KMS-11 (cell line): Measurements from ENCODE around the gene KAT2A.
"Not testable (repeated sequence)": the region's sequence is repeated elsewhere in the genome, so short reads cannot be mapped to it uniquely, and the experiment has no call there.

Experiments
- H2AFZ ChIP-seq: fragments of 200-600 bp; sonication (generic); 2 replicates; pipeline ENCODE4 v1.6.1; 2016; ENCODE audit warnings: antibody characterized with exemption, mixed run types, low read depth
- H3K27ac ChIP-seq: fragments of 200-600 bp; sonication (generic); 2 replicates; pipeline ENCODE4 v1.6.1; 2016; ENCODE audit warnings: mild to moderate bottlenecking, mixed run types
- H3K27me3 ChIP-seq: fragments of 200-600 bp; sonication (generic); 2 replicates; pipeline ENCODE4 v1.6.1; 2017; ENCODE audit warnings: mild to moderate bottlenecking, low read depth, mixed run types, moderate library complexity; ENCODE audit not compliant: insufficient read depth
- H3K36me3 ChIP-seq: fragments of 200-600 bp; sonication (generic); 2 replicates; pipeline ENCODE4 v1.6.1; 2017; ENCODE audit warnings: mild to moderate bottlenecking, mixed run types; ENCODE audit not compliant: insufficient read depth
- H3K4me1 ChIP-seq: fragments of 200-600 bp; sonication (generic); 2 replicates; pipeline ENCODE4 v1.6.1; 2016; ENCODE audit warnings: mild to moderate bottlenecking, low read depth, mixed run types; ENCODE audit not compliant: poor library complexity, severe bottlenecking
- H3K4me2 ChIP-seq: fragments of 200-600 bp; sonication (generic); 2 replicates; pipeline ENCODE4 v1.7.0; 2016; ENCODE audit warnings: mild to moderate bottlenecking, mixed run types
- H3K4me3 ChIP-seq: fragments of 200-600 bp; sonication (generic); IDR thresholded peaks from 2 replicates; pipeline ENCODE4 v1.6.1; 2017; ENCODE audit warnings: low read depth, low read length, mixed read lengths; ENCODE audit not compliant: insufficient read depth
- H3K79me2 ChIP-seq: fragments of 200-600 bp; sonication (generic); 2 replicates; pipeline ENCODE4 v1.6.1; 2016; ENCODE audit warnings: low read depth, mixed run types; ENCODE audit not compliant: insufficient read depth
- H3K9ac ChIP-seq: fragments of 200-600 bp; sonication (generic); 2 replicates; pipeline ENCODE4 v1.6.1; 2016; ENCODE audit warnings: mild to moderate bottlenecking, mixed run types
- H4K20me1 ChIP-seq: fragments of 200-600 bp; sonication (generic); 2 replicates; pipeline ENCODE4 v1.6.1; 2016; ENCODE audit warnings: mild to moderate bottlenecking, mixed run types; ENCODE audit not compliant: insufficient read depth
- CTCF ChIP-seq: fragments of 200-600 bp; sonication (generic); conservative IDR thresholded peaks from 2 replicates; pipeline ENCODE4 v1.6.1; 2017; ENCODE audit warnings: low read depth, mild to moderate bottlenecking, antibody characterized with exemption, low read length, moderate library complexity, mixed read lengths

KAT2A gene

GRCh38 chr17:42142371-42142896, 21.3 kb upstream of the KAT2A start:
- H3K4me3 ChIP-seq, result no peak overlapping the region
- peaks cover 85% of the 10 kb centered on the region for H3K79me2 ChIP-seq
- H3K27ac ChIP-seq, result no peak overlapping the region
- H4K20me1 ChIP-seq, result peaks cover 14% of the 10 kb centered on the region; the same call in 1 of the 2 replicates
- H3K36me3 ChIP-seq, result no peaks in the 10 kb centered on the region
- no peak for TF ChIP-seq CTCF
- H2AFZ ChIP-seq, result no peak overlapping the region
- H3K4me2 ChIP-seq, result no peak overlapping the region
- H3K27me3 ChIP-seq, result no peaks in the 10 kb centered on the region
- H3K9ac ChIP-seq, result no peak overlapping the region
- H3K4me1 ChIP-seq, result peaks cover 3% of the 10 kb centered on the region

- Histone ChIP-seq H3K27me3 (no peaks in the 10 kb centered on the region), H3K79me2 (peaks cover 89% of the 10 kb centered on the region), H4K20me1 (peaks cover 14% of the 10 kb centered on the region; the same call in 1 of the 2 replicates), H3K4me3 (no peak overlapping the region), H2AFZ (no peak overlapping the region), H3K27ac (no peak overlapping the region), H3K36me3 (no peaks in the 10 kb centered on the region), H3K4me2 (no peak overlapping the region), H3K4me1 (peaks cover 13% of the 10 kb centered on the region), H3K9ac (no peak overlapping the region)
- no peak for TF ChIP-seq CTCF
Measured at GRCh38 chr17:42141382-42141781, 20.2 kb upstream of the KAT2A start.

- Histone ChIP-seq H3K79me2 (peaks cover 88% of the 10 kb centered on the region), H3K4me1 (peaks cover 20% of the 10 kb centered on the region), H4K20me1 (peaks cover 14% of the 10 kb centered on the region; the same call in 1 of the 2 replicates)
- not testable (repeated sequence) for H3K9ac ChIP-seq, H3K4me2 ChIP-seq, H3K4me3 ChIP-seq, H3K36me3 ChIP-seq, H2AFZ ChIP-seq, H3K27ac ChIP-seq, H3K27me3 ChIP-seq
Measured at GRCh38 chr17:42140690-42141089, 19.5 kb upstream of the KAT2A start.

GRCh38 chr17:42138749-42139492, 17.8 kb upstream of the KAT2A start:
- Histone ChIP-seq H3K36me3 (no peaks in the 10 kb centered on the region), H3K9ac (no peak overlapping the region), H3K79me2 (peaks cover 87% of the 10 kb centered on the region), H3K27ac (no peak overlapping the region), H2AFZ (no peak overlapping the region), H3K4me2 (no peak overlapping the region; the same call in 1 of the 2 replicates), H4K20me1 (peaks cover 20% of the 10 kb centered on the region), H3K27me3 (no peaks in the 10 kb centered on the region), H3K4me1 (peaks cover 38% of the 10 kb centered on the region), H3K4me3 (no peak overlapping the region)
- TF ChIP-seq CTCF, result no peak

GRCh38 chr17:42136654-42137051, 15.5 kb upstream of the KAT2A start:
- Histone ChIP-seq H2AFZ (no peak overlapping the region), H3K9ac (no peak overlapping the region), H3K79me2 (peaks cover 72% of the 10 kb centered on the region), H3K4me1 (peaks cover 61% of the 10 kb centered on the region), H3K4me3 (no peak overlapping the region), H4K20me1 (peaks cover 19% of the 10 kb centered on the region; the same call in 1 of the 2 replicates), H3K36me3 (no peaks in the 10 kb centered on the region), H3K27me3 (no peaks in the 10 kb centered on the region), H3K4me2 (no peak overlapping the region), H3K27ac (no peak overlapping the region)
- no peak for TF ChIP-seq CTCF
